GM12864 (cell line): ENCODE data around the gene TRAPPC5.

Experiments used
- DNase-seq: peaks from one replicate; pipeline ENCODE4 v3.0.0-alpha.2; 2011; ENCODE audit warnings: low read depth
- H3K4me3 ChIP-seq: 2 replicates; pipeline ENCODE4 v1.5.1; 2011; ENCODE audit warnings: mild to moderate bottlenecking, low read depth, low read length, control low read depth
- TF ChIP-seq, protein P1 (sequence below): IDR thresholded peaks from 2 replicates; pipeline ENCODE4 v1.5.1; 2011; ENCODE audit warnings: low read depth, mild to moderate bottlenecking, moderate library complexity, low read length, control low read depth, inconsistent platforms; ENCODE audit errors: missing control alignments

Gene TRAPPC5

DNA sequence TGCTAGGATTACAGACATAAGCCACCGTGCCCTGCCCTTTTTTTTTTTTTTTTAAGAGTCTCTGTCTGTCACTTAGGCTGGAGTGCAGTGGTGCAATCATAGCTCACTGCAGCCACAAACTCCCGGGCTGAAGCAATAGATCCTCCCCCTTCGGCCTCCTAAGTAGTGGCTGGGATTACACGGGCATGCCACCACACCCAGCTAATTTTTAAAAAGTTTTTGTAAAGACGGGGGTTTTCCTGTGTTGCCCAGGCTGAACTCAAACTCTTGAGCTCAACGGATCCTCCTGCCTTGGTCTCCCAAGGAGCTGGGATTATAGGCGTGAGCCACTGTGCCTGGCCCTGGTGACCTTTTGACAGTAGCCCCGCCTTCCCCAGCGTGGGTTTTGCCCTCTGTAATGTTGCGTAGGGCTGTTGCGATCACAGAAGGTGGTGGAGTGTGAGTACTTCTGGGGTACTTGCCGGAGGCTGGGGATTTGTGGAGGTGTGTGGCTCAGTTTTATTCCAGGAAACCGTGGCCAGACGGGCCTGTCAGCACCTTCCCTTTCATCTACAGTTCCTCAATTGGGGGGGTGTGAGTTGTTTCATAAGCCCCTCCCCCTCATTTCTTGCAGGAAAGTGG, 23.4 kb upstream of the TRAPPC5 start:
- no peak overlapping the region for H3K4me3 ChIP-seq
- TF ChIP-seq, protein P1, sequence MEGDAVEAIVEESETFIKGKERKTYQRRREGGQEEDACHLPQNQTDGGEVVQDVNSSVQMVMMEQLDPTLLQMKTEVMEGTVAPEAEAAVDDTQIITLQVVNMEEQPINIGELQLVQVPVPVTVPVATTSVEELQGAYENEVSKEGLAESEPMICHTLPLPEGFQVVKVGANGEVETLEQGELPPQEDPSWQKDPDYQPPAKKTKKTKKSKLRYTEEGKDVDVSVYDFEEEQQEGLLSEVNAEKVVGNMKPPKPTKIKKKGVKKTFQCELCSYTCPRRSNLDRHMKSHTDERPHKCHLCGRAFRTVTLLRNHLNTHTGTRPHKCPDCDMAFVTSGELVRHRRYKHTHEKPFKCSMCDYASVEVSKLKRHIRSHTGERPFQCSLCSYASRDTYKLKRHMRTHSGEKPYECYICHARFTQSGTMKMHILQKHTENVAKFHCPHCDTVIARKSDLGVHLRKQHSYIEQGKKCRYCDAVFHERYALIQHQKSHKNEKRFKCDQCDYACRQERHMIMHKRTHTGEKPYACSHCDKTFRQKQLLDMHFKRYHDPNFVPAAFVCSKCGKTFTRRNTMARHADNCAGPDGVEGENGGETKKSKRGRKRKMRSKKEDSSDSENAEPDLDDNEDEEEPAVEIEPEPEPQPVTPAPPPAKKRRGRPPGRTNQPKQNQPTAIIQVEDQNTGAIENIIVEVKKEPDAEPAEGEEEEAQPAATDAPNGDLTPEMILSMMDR = no peak
- no peak for DNase-seq

DNA sequence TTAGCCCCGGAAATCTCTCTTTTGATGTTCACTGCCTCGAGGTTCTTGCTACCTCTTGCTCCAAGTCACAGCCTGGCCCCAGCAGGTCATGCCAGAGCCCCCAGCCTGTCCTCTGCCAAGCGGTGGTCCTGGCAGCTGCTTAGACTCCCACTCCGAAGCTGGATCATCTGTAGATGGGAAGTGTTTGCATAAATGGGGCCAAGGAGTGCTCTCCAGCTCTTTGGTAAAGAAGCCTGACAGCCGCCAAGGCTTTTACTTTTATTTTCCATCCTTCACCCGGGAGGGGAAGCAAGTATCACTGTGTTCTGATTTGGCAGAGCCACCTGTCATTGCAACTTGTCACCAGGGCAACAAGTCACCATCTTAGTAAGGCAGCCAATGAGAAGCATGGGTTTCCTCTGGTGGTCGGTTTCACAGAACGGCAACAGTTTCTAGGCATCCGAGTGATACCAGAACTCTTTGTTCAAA, 22.4 kb upstream of the TRAPPC5 start:
- TF ChIP-seq, protein P1 = no peak
- DNase-seq = peak; percentile 89
- H3K4me3 ChIP-seq = peak overlapping the region; percentile 53

DNA sequence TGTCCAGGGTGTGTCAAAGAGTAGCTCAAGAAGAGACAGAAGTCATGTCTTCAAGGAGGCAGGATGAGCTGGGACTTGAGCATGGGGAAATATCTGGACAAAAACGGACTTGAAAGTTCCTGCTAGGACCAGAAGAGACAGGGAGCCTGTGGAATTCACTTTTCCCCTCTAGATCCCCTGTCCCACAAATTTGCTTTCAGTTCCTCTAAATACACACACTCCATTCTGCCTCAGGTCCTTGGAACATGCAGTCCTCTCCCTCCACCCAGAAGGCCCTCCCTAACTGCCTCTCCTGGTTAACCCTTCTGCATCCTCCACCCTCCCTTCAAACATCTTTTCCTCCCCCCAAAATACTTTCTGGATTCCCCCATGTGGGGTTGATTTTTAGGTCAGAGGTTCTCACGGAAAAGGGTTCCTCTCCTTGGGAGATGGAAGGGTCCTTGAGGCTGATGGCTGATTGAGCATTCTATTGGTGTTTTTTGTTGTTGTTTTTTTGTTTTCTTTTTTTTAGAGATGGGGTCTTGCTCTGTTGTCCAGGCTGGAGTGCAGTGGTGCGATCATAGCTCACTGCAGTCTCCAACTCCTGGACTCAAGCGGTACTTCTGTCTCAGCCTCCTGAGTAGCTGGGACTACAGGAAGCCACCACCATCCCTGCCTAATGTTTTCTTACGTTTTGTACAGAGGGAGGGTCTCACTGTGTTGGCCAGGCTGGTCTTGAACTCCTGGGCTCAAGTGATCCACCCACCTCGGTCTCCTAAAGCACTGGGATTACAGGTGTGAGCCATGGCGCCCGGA, 18.7 kb upstream of the TRAPPC5 start:
- DNase-seq = no peak
- H3K4me3 ChIP-seq = no peak overlapping the region
- TF ChIP-seq, protein P1 = no peak

DNA sequence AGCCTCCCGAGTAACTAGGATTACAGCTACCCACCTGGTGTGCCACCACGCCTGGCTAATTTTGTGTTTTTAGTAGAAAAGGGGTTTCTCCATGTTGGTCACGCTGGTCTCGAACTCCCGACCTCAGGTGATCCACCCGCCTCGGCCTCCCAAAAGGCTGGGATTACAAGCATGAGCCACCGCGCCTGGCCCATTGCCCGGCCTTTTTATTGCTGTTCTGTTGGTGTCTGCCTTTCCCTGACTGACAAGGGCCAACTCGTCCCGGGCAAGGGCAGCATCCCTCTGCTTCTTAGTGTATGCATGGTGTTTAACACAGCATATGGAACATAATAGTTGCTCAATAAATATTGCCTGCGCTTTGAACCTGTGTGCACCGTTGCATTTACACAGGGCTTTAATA, 18.0 kb upstream of the TRAPPC5 start:
- DNase-seq = no peak
- TF ChIP-seq, protein P1 = no peak
- no peak overlapping the region for H3K4me3 ChIP-seq

DNA sequence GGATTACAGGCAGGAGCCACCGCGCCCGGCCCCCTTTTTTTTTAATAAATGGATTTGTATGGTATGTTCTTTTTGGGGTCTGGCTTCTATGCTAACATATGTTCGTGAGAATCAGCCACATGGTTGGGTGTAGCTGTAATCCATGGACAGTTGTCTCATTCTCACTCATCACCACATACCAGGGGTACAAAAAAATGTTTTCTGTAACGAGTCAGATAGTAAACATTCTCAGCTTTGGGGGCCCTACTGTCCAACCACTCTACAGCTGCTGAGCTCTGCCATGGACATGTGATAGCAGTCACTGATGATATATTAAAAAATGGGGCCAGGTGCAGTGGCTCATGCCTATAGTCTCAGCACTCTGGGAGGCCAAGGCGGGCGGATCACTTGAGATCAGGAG, 16.9 kb upstream of the TRAPPC5 start:
- DNase-seq = no peak
- TF ChIP-seq, protein P1 = no peak
- H3K4me3 ChIP-seq = no peak overlapping the region

DNA sequence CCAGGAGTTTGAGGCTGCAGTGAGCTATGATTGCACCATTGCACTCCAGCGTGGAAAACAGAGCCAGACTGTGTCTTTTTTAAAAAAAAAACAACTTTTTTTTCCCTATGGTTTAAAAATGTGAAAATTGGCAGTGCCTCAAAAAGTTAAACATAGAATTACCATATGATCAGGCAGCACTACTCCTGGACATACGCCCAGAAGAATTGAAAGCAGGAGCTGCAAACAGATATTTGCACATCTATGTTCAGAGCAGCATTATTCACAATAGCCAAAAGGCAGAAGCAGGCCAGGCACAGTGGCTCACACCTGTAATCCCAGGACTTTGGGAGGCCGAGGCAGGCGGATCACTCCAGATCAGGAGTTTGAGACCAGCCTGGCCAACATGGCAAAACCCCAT, 15.6 kb upstream of the TRAPPC5 start:
- no peak for DNase-seq
- TF ChIP-seq, protein P1 = no peak
- no peak overlapping the region for H3K4me3 ChIP-seq
